Lung (tissue), 12 donors: ENCODE data around the gene DNAH3. TPM values are rescaled to one million over a fixed set of nuclear protein-coding genes. Genes with fewer than 3 reads are reported as not detected.

Source experiments
- ATAC-seq: fragments of 200-7000 bp; cut with Tn5 transposase; one replicate; pipeline ENCODE4 v1.9.1; 2020; ENCODE audit warnings: moderate number of reproducible peaks; ENCODE audit not compliant: insufficient read depth, low FRiP score
- DNase-seq, 3 donors: peaks; one replicate each; pipeline ENCODE4 v3.0.0-alpha.2; 2013 to 2017
- H3K27ac ChIP-seq, 2 donors: one replicate each; pipeline ENCODE4 v1.5.1; 2013; ENCODE audit warnings: mild to moderate bottlenecking in 2 of 2, moderate library complexity in 2 of 2, control low read depth in 1 of 2, inconsistent platforms in 1 of 2, low read depth in 1 of 2, low read length in 1 of 2
- H3K27me3 ChIP-seq, 3 donors: one replicate each; pipeline ENCODE4 v1.5.1; 2013; ENCODE audit warnings: low read length in 2 of 3; ENCODE audit not compliant: control insufficient read depth in 3 of 3, insufficient read depth in 3 of 3
- H3K36me3 ChIP-seq, 4 donors: one replicate each; pipeline ENCODE4 v1.5.1; 2013; ENCODE audit warnings: low read length in 4 of 4, mild to moderate bottlenecking in 1 of 4, moderate library complexity in 1 of 4; ENCODE audit not compliant: control insufficient read depth in 4 of 4, insufficient read depth in 4 of 4
- H3K4me1 ChIP-seq, 5 donors: one replicate each; pipeline ENCODE4 v1.5.1; 2013; ENCODE audit warnings: low read length in 5 of 5, mild to moderate bottlenecking in 2 of 5, moderate library complexity in 1 of 5; ENCODE audit not compliant: control insufficient read depth in 5 of 5, insufficient read depth in 5 of 5
- H3K4me3 ChIP-seq: one replicate; pipeline ENCODE4 v1.5.1; 2013; ENCODE audit warnings: mild to moderate bottlenecking, control low read depth, moderate library complexity
- H3K9ac ChIP-seq, 2 donors: one replicate each; pipeline ENCODE4 v1.5.1; 2013; ENCODE audit warnings: low read length in 2 of 2, control low read depth in 1 of 2; ENCODE audit not compliant: insufficient read depth in 1 of 2
- H3K9me3 ChIP-seq, 4 donors: one replicate each; pipeline ENCODE4 v1.5.1; 2013; ENCODE audit warnings: low read length in 3 of 4, mild to moderate bottlenecking in 1 of 4, moderate library complexity in 1 of 4; ENCODE audit not compliant: control insufficient read depth in 4 of 4, insufficient read depth in 3 of 4
- CTCF ChIP-seq: IDR thresholded peaks from 2 replicates; pipeline ENCODE4 v1.5.1; 2012; ENCODE audit warnings: mild to moderate bottlenecking; ENCODE audit errors: control extremely low read depth, extremely low read depth
- WGBS, 2 donors: extraction: QIAGEN DNeasy Blood & Tissue Kit; methylation state at CpG; one replicate each; pipeline ENCODE4 v1.1.7; 2013; 5-methylcytosine and 5-hydroxymethylcytosine counted together
- polyA plus RNA-seq, 2 donors: library from polyadenylated mRNA; stranded (reverse); fragments of 200-250 nt; gene quantifications; one replicate each; pipeline ENCODE4 v1.2.1, GENCODE V29; 2013
- total RNA-seq, 2 donors: library from RNA; depleted of rRNA in 1 of 2; stranded (reverse); fragments of >200 nt in 1 of 2; gene quantifications; one replicate each; pipeline ENCODE4 v1.2.1, GENCODE V29; 2014 to 2021
- donor health status: control.
- donor health status: control.
- donor health status: Bipolar disorder and iron deficiency.
- donor health status: healthy.
- donor health status: DM: yes; HTN: yes; CAD: no.

DNAH3 gene
- total and polyA plus RNA-seq, 4 donors = 1.0 to 24.1 (median 12.8) TPM

GRCh38 chr16:21076186-21076883 lies 74.3 kb downstream of the DNAH3 start:
- no peak for TF ChIP-seq CTCF
- H3K9me3 ChIP-seq = no peaks in the 10 kb centered on the region
- no peak overlapping the region for H3K9ac ChIP-seq
- 84 to 87% methylated on average over 3 of the region's 3 CpGs for WGBS, 2 donors
- no peaks in the 10 kb centered on the region for H3K36me3 ChIP-seq
- no peak overlapping the region for H3K4me3 ChIP-seq
- DNase-seq (no peak), ATAC-seq (no peak)
- no peak overlapping the region for H3K27ac ChIP-seq
- H3K27me3 ChIP-seq = no peaks in the 10 kb centered on the region
- no peaks in the 10 kb centered on the region for H3K4me1 ChIP-seq

- Histone ChIP-seq H3K9me3 (no peaks in the 10 kb centered on the region), H3K27ac (no peak overlapping the region), H3K36me3 (no peaks in the 10 kb centered on the region), H3K9ac (no peak overlapping the region), H3K27me3 (no peaks in the 10 kb centered on the region), H3K4me1 (no peaks in the 10 kb centered on the region), H3K4me3 (no peak overlapping the region)
- no peak for TF ChIP-seq CTCF
- DNase-seq (no peak), ATAC-seq (no peak)
- 56 to 67% methylated on average over 7 of the region's 7 CpGs for WGBS, 2 donors
These were observed 75.4 kb downstream of the DNAH3 start for GRCh38 chr16:21075252-21075651.

- WGBS, 2 donors = 91 to 96% methylated on average over 1 of the region's 1 CpG
- ATAC-seq (no peak), DNase-seq (no peak)
- H3K4me3 ChIP-seq = no peak overlapping the region
- H3K27ac ChIP-seq = no peak overlapping the region
- no peaks in the 10 kb centered on the region for H3K9me3 ChIP-seq
- H3K36me3 ChIP-seq = no peaks in the 10 kb centered on the region
- TF ChIP-seq CTCF = no peak
- H3K4me1 ChIP-seq = no peaks in the 10 kb centered on the region
- no peaks in the 10 kb centered on the region for H3K27me3 ChIP-seq
- no peak overlapping the region for H3K9ac ChIP-seq
These were observed 77.7 kb downstream of the DNAH3 start for GRCh38 chr16:21072976-21073375.

GRCh38 chr16:21071741-21072140 lies 78.9 kb downstream of the DNAH3 start:
- H3K27me3 ChIP-seq = no peaks in the 10 kb centered on the region
- H3K4me1 ChIP-seq = no peaks in the 10 kb centered on the region
- no peak overlapping the region for H3K4me3 ChIP-seq
- no peak for TF ChIP-seq CTCF
- H3K9me3 ChIP-seq = no peaks in the 10 kb centered on the region
- 95 to 99% methylated on average over 4 of the region's 4 CpGs for WGBS, 2 donors
- ATAC-seq (no peak), DNase-seq (no peak)
- no peak overlapping the region for H3K9ac ChIP-seq
- no peaks in the 10 kb centered on the region for H3K36me3 ChIP-seq
- H3K27ac ChIP-seq = no peak overlapping the region
